Measurements from ENCODE around the gene NOP16.

- no peak for TF ChIP-seq CTCF (IDR thresholded peaks at IDR 0.05)
- TF ChIP-seq POLR2AphosphoS5 (IDR thresholded peaks at IDR 0.05) = no peak
- no peak for TF ChIP-seq POLR2A (IDR thresholded peaks at IDR 0.05)
Measured at GRCh38 chr5:176381979-176382378, 6.4 kb downstream of the NOP16 start.
